ENCODE results near the gene ICAM1. TPM values are rescaled to one million over a fixed set of nuclear protein-coding genes. Genes with fewer than 3 reads are reported as not detected.

The ICAM1 gene
- total and polyA plus RNA-seq, 8 donors: 2.3 to 15.6 (median 8.7) TPM

- WGBS, 5 donors: 3 to 10% (median 4%) methylated on average over 18 to 37 of the region's 37 CpGs
- H3K36me3 ChIP-seq: peaks cover 0 to 12% (median 8%) of the 10 kb centered on the region in 4 donors
- intact Hi-C loops (cut with DNase I; ENCODE audit: low total_unique reads): no loop called here
These were observed 722 bp upstream of the ICAM1 start for GRCh38 chr19:10270180-10270615.

GRCh38 chr19:10271543-10272086 lies 695 bp downstream of the ICAM1 start:
- peak overlapping the region; percentile 39 to 68 (median 44) for H3K4me3 ChIP-seq
- peak overlapping the region; percentile 47 to 92 (median 85) for H3K27ac ChIP-seq
- TF ChIP-seq POLR2A (IDR thresholded peaks at IDR 0.05): no peak
- no peak for TF ChIP-seq EP300 (IDR thresholded peaks at IDR 0.05)
- TF ChIP-seq POLR2AphosphoS5 (IDR thresholded peaks at IDR 0.05): no peak
- TF ChIP-seq CTCF (IDR thresholded peaks at IDR 0.05): no peak
- no peaks in the 10 kb centered on the region for H3K9me3 ChIP-seq
- peaks cover 0 to 26% (median 13%) of the 10 kb centered on the region in 4 donors for H3K36me3 ChIP-seq
- WGBS, 5 donors: 26 to 37% (median 31%) methylated on average over 11 to 12 of the region's 12 CpGs
- DNase-seq: peak in 1 of 2 donors; percentile 59
- peaks cover 0 to 35% (median 0%) of the 10 kb centered on the region in 3 donors for H3K27me3 ChIP-seq
- H3K4me1 ChIP-seq: peaks cover 16 to 38% (median 29%) of the 10 kb centered on the region in 4 donors
- intact Hi-C loops (cut with DNase I; ENCODE audit: low total_unique reads): no loop called here

More at GRCh38 chr19:10270180-10270615, 722 bp upstream of the ICAM1 start:
- peaks cover 0 to 35% (median 0%) of the 10 kb centered on the region in 3 donors for H3K27me3 ChIP-seq
- H3K4me1 ChIP-seq: peaks cover 16 to 38% (median 29%) of the 10 kb centered on the region in 4 donors
- DNase-seq: peak; percentile 74 to 75
- peak overlapping the region; percentile 67 to 92 (median 85) for H3K27ac ChIP-seq
- TF ChIP-seq POLR2AphosphoS5 (IDR thresholded peaks at IDR 0.05) (peak in 1 of 3 donors; percentile 23), CTCF (IDR thresholded peaks at IDR 0.05) (no peak), EP300 (IDR thresholded peaks at IDR 0.05) (no peak), POLR2A (IDR thresholded peaks at IDR 0.05) (no peak)
- H3K9me3 ChIP-seq: no peaks in the 10 kb centered on the region
- H3K4me3 ChIP-seq: peak overlapping the region; percentile 39 to 68 (median 44)

GRCh38 chr19:10274589-10274988 lies 3.7 kb downstream of the ICAM1 start:
- Histone ChIP-seq H3K4me1 (peaks cover 15 to 36% (median 27%) of the 10 kb centered on the region in 4 donors), H3K27me3 (peaks cover 0 to 32% (median 0%) of the 10 kb centered on the region in 3 donors), H3K4me3 (peak overlapping the region in 1 of 4 donors; percentile 68), H3K36me3 (peaks cover 6 to 56% (median 28%) of the 10 kb centered on the region in 4 donors), H3K27ac (no peak overlapping the region), H3K9me3 (no peaks in the 10 kb centered on the region)
- intact Hi-C loops (cut with DNase I; ENCODE audit: low total_unique reads): no loop called here
- TF ChIP-seq POLR2A (IDR thresholded peaks at IDR 0.05): no peak
- TF ChIP-seq EP300 (IDR thresholded peaks at IDR 0.05): no peak
- TF ChIP-seq CTCF (IDR thresholded peaks at IDR 0.05): no peak
- no peak for TF ChIP-seq POLR2AphosphoS5 (IDR thresholded peaks at IDR 0.05)
- no peak for DNase-seq
- WGBS, 5 donors: 82 to 93% (median 90%) methylated on average over 10 of the region's 10 CpGs

GRCh38 chr19:10277795-10278589 lies 7.1 kb downstream of the ICAM1 start:
- peaks cover 6 to 88% (median 43%) of the 10 kb centered on the region in 4 donors for H3K36me3 ChIP-seq
- 84 to 89% (median 85%) methylated on average over 9 of the region's 9 CpGs for WGBS, 5 donors
- intact Hi-C loops (cut with DNase I; ENCODE audit: low total_unique reads): no loop called here
- H3K4me1 ChIP-seq: peaks cover 0 to 14% (median 3%) of the 10 kb centered on the region in 4 donors
- no peaks in the 10 kb centered on the region for H3K9me3 ChIP-seq
- no peak overlapping the region for H3K4me3 ChIP-seq
- peaks cover 0 to 7% (median 0%) of the 10 kb centered on the region in 3 donors for H3K27me3 ChIP-seq
- DNase-seq: no peak
- no peak overlapping the region for H3K27ac ChIP-seq
- no peak for TF ChIP-seq POLR2A (IDR thresholded peaks at IDR 0.05)
- TF ChIP-seq EP300 (IDR thresholded peaks at IDR 0.05): no peak
- no peak for TF ChIP-seq CTCF (IDR thresholded peaks at IDR 0.05)
- TF ChIP-seq POLR2AphosphoS5 (IDR thresholded peaks at IDR 0.05): no peak
